ENCODE measurements around the gene ORC5.

ORC5 gene

GRCh38 chr7:104124893-104125477 lies 82.8 kb downstream of the ORC5 start:
- DNase-seq (ENCODE audit: low spot score) = no peak

GRCh38 chr7:104124469-104124868 lies 83.3 kb downstream of the ORC5 start:
- no peak for DNase-seq (ENCODE audit: low spot score)

GRCh38 chr7:104123786-104124185 lies 84.0 kb downstream of the ORC5 start:
- no peak for DNase-seq (ENCODE audit: low spot score)

- no peak for DNase-seq (ENCODE audit: low spot score)
These were observed 94.0 kb downstream of the ORC5 start for GRCh38 chr7:104113788-104114187.

- no peak for DNase-seq (ENCODE audit: low spot score)
These were observed 95.2 kb downstream of the ORC5 start for GRCh38 chr7:104112623-104113022.

- no peak for DNase-seq (ENCODE audit: low spot score)
These were observed 96.5 kb downstream of the ORC5 start for GRCh38 chr7:104111271-104111670.

- DNase-seq (ENCODE audit: low spot score) = peak; percentile 14
These were observed 101.5 kb downstream of the ORC5 start for GRCh38 chr7:104106108-104106905.

- DNase-seq (ENCODE audit: low spot score) = no peak
These were observed 108.9 kb downstream of the ORC5 start for GRCh38 chr7:104098890-104099289.

GRCh38 chr7:104096683-104097082 lies 111.1 kb downstream of the ORC5 start:
- peak; percentile 15 for DNase-seq (ENCODE audit: low spot score)

- no peak for DNase-seq (ENCODE audit: low spot score)
These were observed 114.7 kb downstream of the ORC5 start for GRCh38 chr7:104093127-104093526.

- DNase-seq (ENCODE audit: low spot score) = no peak
These were observed 116.6 kb downstream of the ORC5 start for GRCh38 chr7:104091242-104091641.

GRCh38 chr7:104089612-104090011 lies 118.2 kb downstream of the ORC5 start:
- DNase-seq (ENCODE audit: low spot score) = no peak

GRCh38 chr7:104089061-104089460 lies 118.8 kb downstream of the ORC5 start:
- no peak for DNase-seq (ENCODE audit: low spot score)
